ENCODE results near the gene UGT1A7.

UGT1A7 gene

DNA sequence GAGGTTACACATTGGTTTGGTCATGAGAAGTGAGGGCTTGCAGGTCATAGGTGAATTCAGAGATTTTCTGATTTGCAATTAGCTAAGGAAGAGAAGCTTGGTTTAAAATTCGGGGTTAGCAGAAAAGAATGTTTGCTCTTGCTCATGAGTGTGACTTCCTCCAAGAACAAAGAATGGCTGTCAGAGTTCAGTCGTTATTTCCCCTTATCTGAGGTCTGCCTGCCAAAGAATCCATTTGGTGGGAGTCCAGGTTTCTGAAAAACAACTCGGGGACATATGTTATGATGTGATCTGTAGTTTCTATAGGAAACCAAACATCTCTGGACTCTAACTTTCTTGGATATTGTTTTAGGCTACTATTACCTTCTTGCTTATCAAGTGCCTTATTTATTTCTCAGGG, 7.8 kb downstream of the UGT1A7 start:
- H3K4me3 ChIP-seq (ENCODE audit: low read depth, low read length) = no peak overlapping the region
- no peak for DNase-seq (ENCODE audit: low read depth)
- TF ChIP-seq, protein P1, sequence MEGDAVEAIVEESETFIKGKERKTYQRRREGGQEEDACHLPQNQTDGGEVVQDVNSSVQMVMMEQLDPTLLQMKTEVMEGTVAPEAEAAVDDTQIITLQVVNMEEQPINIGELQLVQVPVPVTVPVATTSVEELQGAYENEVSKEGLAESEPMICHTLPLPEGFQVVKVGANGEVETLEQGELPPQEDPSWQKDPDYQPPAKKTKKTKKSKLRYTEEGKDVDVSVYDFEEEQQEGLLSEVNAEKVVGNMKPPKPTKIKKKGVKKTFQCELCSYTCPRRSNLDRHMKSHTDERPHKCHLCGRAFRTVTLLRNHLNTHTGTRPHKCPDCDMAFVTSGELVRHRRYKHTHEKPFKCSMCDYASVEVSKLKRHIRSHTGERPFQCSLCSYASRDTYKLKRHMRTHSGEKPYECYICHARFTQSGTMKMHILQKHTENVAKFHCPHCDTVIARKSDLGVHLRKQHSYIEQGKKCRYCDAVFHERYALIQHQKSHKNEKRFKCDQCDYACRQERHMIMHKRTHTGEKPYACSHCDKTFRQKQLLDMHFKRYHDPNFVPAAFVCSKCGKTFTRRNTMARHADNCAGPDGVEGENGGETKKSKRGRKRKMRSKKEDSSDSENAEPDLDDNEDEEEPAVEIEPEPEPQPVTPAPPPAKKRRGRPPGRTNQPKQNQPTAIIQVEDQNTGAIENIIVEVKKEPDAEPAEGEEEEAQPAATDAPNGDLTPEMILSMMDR (IDR thresholded peaks at IDR 0.05; ENCODE audit: low read depth, low read length, missing control alignments) = no peak
- in situ Hi-C loops (cut with HindIII; ENCODE audit: low sequenced_read_pairs) = no loop called here

DNA sequence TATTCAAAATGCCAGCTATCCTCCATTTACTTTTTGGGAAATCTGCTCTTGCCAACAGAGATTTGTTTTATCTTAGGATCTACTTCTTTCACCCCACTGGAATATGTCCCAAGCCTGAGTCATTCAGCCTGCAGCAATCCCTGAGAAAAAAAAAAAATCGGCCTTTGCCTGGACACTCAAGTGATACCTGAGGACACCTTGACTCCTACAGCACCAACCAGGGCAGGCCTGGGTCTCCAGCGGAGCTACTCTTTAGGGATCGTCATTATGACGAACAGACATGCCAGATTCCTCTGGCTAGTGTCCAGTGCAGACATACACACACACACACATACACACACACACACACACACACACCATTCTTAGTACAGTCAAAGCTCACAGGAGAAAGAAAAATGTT, 8.7 kb downstream of the UGT1A7 start:
- H3K4me3 ChIP-seq (ENCODE audit: low read depth, low read length) = no peak overlapping the region
- in situ Hi-C loops (cut with HindIII; ENCODE audit: low sequenced_read_pairs) = no loop called here
- no peak for DNase-seq (ENCODE audit: low read depth)
- TF ChIP-seq, protein P1 (IDR thresholded peaks at IDR 0.05; ENCODE audit: low read depth, low read length, missing control alignments) = no peak

GRCh38 chr2:233691443-233692433, 10.0 kb downstream of the UGT1A7 start:
- TF ChIP-seq, protein P1 (IDR thresholded peaks at IDR 0.05; ENCODE audit: low read depth, low read length, missing control alignments) = no peak
- DNase-seq (ENCODE audit: low read depth) = no peak
- H3K4me3 ChIP-seq (ENCODE audit: low read depth, low read length) = no peak overlapping the region
- in situ Hi-C loops (cut with HindIII; ENCODE audit: low sequenced_read_pairs) = no loop called here

DNA sequence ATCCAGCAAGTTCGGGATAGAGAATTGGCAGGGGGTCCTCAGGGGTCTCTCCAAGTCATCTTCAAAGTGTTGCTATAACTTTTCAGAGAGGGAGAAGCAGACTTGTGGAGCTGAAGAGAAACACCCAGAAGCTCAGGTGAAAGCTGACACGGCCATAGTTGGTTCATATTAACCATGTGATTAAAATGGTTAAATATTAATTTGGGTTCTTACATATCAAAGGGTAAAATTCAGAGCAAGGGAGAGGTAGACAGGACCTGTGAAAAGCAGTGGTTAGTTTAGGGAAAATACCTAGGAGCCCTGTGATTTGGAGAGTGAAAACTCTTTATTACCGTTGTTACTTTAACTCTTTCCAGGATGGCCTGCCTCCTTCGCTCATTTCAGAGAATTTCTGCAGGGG, 10.9 kb downstream of the UGT1A7 start, which contains the start of gene UGT1A6:
UGT1A6 (plus strand) TSS at position 243 of the 400 bp plus-strand sequence; CDS start at position 358, 115 bp downstream.
- DNase-seq (ENCODE audit: low read depth) = no peak
- in situ Hi-C loops (cut with HindIII; ENCODE audit: low sequenced_read_pairs) = no loop called here
- TF ChIP-seq, protein P1 (IDR thresholded peaks at IDR 0.05; ENCODE audit: low read depth, low read length, missing control alignments) = no peak
- no peak within 1 kb of the TSS for H3K4me3 ChIP-seq (ENCODE audit: low read depth, low read length)

GRCh38 chr2:233693963-233694362, 12.3 kb downstream of the UGT1A7 start:
- TF ChIP-seq, protein P1 (IDR thresholded peaks at IDR 0.05; ENCODE audit: low read depth, low read length, missing control alignments) = no peak
- in situ Hi-C loops (cut with HindIII; ENCODE audit: low sequenced_read_pairs) = no loop called here
- no peak overlapping the region for H3K4me3 ChIP-seq (ENCODE audit: low read depth, low read length)
- no peak for DNase-seq (ENCODE audit: low read depth)

DNA sequence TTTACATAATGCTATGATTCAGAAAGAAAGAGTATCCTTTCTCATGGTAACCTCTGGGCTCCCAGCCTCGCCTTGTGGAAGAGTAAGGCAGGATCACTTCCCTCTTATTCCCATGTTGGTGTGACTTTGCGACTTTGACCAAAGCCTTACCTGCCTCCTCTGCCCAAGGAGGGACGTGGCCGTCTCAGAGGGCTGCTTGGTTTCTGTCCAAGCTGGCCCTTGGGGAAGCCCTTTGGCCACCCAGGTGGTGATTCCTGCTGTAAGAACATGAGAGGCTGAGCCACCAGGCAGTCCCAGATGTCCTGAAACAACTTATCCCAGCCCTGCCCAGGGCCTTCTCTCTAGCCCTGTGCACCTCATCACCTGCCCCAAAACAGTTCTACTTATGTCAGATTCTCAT, 17.0 kb downstream of the UGT1A7 start:
- TF ChIP-seq, protein P1 (IDR thresholded peaks at IDR 0.05; ENCODE audit: low read depth, low read length, missing control alignments) = no peak
- DNase-seq (ENCODE audit: low read depth) = no peak
- in situ Hi-C loops (cut with HindIII; ENCODE audit: low sequenced_read_pairs) = no loop called here
- H3K4me3 ChIP-seq (ENCODE audit: low read depth, low read length) = no peak overlapping the region

Data from astrocyte of the cerebellum (primary cell).